Progenitor cell of endocrine pancreas (in vitro differentiated cells): ENCODE data around the gene CARD18. TPM values are rescaled to one million over a fixed set of nuclear protein-coding genes. Genes with fewer than 3 reads are reported as not detected.
"Not testable (repeated sequence)": the region's sequence is repeated elsewhere in the genome, so short reads cannot be mapped to it uniquely, and the experiment has no call there.

ENCODE experiments used
- DNase-seq: peaks from one replicate; pipeline ENCODE4 v3.0.0; 2021; ENCODE audit warnings: low spot score; ENCODE audit not compliant: unreplicated experiment
- H3K27ac Mint-ChIP-seq: 2 replicates; pipeline ENCODE4 v1.8.0; 2021; ENCODE audit warnings: mild to moderate bottlenecking, moderate library complexity, mixed read lengths
- H3K27me3 Mint-ChIP-seq: 2 replicates; pipeline ENCODE4 v1.8.0; 2021; ENCODE audit warnings: mixed read lengths
- H3K36me3 Mint-ChIP-seq: 2 replicates; pipeline ENCODE4 v1.8.0; 2022; ENCODE audit warnings: mixed read lengths; ENCODE audit not compliant: insufficient read depth
- H3K4me1 Mint-ChIP-seq: 2 replicates; pipeline ENCODE4 v1.8.0; 2021; ENCODE audit warnings: low read depth, mixed read lengths
- H3K4me3 Mint-ChIP-seq: 2 replicates; pipeline ENCODE4 v1.8.0; 2021; ENCODE audit warnings: low read depth, mild to moderate bottlenecking, moderate library complexity, mixed read lengths
- H3K9me3 Mint-ChIP-seq: 2 replicates; pipeline ENCODE4 v1.8.0; 2021; ENCODE audit warnings: low read depth, mixed read lengths
- total RNA-seq: library from RNA; stranded (reverse); gene quantifications from 2 replicates; pipeline ENCODE4 v1.2.1, GENCODE V29; 2021
- TF ChIP-seq, protein P1 (sequence below): fragments of 200-600 bp; sonication (generic); IDR thresholded peaks from one replicate; pipeline ENCODE4 v1.5.0; 2021; ENCODE audit warnings: antibody characterized with exemption, mild to moderate bottlenecking; ENCODE audit not compliant: unreplicated experiment

CARD18 gene
- total RNA-seq, 1 donor from 2014 or later, result not detected

DNA sequence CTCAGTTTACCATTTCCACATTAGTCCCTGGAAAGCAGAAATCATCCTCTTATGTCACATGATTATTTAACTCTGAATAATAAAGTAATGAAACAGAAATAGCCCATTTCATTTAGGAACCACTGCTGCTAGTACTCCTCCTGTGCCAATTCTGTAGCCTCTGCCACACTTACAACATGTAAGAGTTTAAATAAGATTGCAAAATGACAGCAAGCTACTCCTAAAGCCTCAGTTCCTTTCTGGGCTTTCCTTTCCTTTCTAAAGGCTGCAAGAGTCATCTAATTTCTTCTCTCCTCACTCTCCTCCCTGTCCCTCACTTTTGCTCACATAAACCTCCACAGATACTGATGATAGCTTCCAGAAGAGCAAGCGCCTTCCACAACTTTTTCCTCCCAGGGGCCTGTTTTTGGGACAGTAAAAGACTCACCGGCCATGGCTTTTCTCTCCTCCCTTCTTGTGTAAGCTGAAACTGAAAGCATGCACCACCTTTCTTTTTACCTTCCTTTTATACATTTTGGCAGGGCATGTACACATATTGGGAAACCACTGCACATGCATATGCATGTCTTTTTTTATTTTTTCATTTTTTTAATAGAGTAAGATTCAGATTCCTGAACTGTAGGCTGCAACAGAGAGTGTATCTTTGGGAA is 38.5 kb downstream of the CARD18 start:
- Mint-ChIP-seq H3K27ac (no peak overlapping the region), H3K4me1 (no peaks in the 10 kb centered on the region), H3K27me3 (no peaks in the 10 kb centered on the region), H3K9me3 (peaks cover 7% of the 10 kb centered on the region), H3K4me3 (no peak overlapping the region), H3K36me3 (no peaks in the 10 kb centered on the region)
- TF ChIP-seq, protein P1, sequence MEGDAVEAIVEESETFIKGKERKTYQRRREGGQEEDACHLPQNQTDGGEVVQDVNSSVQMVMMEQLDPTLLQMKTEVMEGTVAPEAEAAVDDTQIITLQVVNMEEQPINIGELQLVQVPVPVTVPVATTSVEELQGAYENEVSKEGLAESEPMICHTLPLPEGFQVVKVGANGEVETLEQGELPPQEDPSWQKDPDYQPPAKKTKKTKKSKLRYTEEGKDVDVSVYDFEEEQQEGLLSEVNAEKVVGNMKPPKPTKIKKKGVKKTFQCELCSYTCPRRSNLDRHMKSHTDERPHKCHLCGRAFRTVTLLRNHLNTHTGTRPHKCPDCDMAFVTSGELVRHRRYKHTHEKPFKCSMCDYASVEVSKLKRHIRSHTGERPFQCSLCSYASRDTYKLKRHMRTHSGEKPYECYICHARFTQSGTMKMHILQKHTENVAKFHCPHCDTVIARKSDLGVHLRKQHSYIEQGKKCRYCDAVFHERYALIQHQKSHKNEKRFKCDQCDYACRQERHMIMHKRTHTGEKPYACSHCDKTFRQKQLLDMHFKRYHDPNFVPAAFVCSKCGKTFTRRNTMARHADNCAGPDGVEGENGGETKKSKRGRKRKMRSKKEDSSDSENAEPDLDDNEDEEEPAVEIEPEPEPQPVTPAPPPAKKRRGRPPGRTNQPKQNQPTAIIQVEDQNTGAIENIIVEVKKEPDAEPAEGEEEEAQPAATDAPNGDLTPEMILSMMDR, result no peak
- no peak for DNase-seq

DNA sequence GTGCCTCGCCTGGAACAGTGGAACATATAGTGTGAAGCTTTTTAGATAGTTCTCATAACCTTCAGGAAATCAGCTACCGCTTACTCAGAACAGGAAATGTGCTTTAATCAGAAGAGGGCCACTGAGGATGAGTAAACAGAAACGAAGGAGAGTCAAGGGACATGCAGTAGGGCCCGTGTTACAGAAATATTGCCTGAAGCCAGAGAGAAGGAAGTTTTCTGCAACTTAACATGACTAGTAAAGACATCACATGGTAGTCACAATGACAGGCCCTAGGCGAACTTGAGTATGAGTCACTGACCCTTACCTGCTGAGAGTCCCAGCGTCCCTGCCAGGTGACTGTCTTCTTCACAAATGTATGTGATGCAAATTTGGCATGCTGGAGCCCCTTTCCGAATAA is 39.4 kb downstream of the CARD18 start:
- no peak overlapping the region for H3K4me3 Mint-ChIP-seq
- no peaks in the 10 kb centered on the region for H3K36me3 Mint-ChIP-seq
- no peaks in the 10 kb centered on the region for H3K27me3 Mint-ChIP-seq
- peaks cover 10% of the 10 kb centered on the region for H3K9me3 Mint-ChIP-seq
- H3K4me1 Mint-ChIP-seq, result no peaks in the 10 kb centered on the region
- no peak for DNase-seq
- H3K27ac Mint-ChIP-seq, result no peak overlapping the region
- TF ChIP-seq, protein P1, result no peak

DNA sequence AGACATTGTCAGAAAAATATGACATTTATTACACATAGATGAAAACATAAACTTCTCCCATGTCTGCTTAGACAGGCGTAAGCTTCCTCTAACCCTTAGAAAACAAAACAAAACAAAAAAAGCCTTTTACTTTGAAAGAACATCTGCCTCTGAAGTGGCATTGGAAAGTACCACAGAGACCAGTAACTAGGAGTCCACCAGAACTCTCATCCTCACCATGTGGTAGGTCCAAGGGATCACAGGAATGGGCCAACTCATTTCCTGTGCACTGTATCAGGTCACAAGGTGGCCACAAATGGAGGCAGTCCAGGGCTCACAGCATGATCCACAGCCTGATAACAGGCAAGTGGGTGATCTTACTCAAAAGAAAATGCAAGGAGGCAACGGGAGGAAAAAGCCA is 40.0 kb downstream of the CARD18 start:
- H3K4me1 Mint-ChIP-seq, H3K27ac Mint-ChIP-seq: not testable (repeated sequence)

DNA sequence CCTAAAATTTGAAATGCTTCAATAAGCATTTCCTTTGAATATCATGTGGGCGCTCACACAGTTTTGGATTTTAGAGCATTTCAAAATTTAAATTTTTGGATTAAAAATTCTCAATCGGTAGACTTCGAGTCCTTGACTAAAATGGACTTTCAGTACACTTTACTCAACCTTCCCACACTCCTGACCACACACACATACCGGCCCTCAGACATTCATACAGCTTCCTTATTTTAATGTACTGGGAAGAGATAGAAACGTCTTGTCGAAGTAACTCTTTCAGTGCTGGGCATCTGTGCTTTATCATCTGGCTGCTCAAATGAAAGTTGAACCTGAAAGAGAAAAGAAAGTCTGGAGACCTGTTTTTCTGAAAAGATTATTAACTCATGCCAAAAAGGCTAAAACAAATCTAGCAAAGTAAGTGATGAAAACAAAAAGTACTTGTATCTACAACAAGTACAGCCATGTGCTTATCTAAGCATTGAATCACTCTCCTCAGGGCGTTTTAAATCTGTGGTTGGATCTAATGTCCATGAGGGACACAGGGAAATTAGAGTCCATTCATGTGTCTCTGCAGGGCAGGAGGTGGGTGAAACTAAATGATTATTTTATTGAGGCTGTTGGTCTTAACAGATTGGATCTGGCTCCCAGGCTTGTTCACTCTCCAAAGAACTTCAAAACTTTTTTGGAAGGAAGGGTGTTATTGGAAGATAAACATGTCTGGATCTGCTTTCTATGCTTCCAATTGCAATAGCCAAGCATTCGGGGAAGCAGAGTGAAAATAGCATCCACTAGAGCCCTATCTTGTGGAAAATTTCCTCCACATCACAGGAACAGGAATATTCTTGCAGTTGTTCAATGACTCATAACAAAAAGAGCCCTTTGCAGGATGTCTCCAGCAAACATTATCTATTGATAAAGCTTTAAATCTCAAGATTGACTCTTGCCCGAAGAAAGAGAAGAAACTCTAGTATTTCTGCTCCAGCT is 47.0 kb downstream of the CARD18 start:
- Mint-ChIP-seq H3K27me3 (no peaks in the 10 kb centered on the region), H3K36me3 (no peaks in the 10 kb centered on the region), H3K4me1 (peaks cover 16% of the 10 kb centered on the region), H3K4me3 (no peak overlapping the region), H3K9me3 (peaks cover 16% of the 10 kb centered on the region), H3K27ac (no peak overlapping the region)
- TF ChIP-seq, protein P1, result no peak
- DNase-seq, result no peak

More for the DNA sequence above, 40.0 kb downstream of the CARD18 start:
- not testable (repeated sequence) for DNase-seq, H3K4me3 Mint-ChIP-seq, H3K9me3 Mint-ChIP-seq, H3K36me3 Mint-ChIP-seq, H3K27me3 Mint-ChIP-seq

Other genes with a start within 250 kb of the CARD18 start
- not detected in 2 replicates for gene CASP12, start 241.3 kb downstream of the CARD18 start, total RNA-seq
- gene CASP4, start 171.2 kb downstream of the CARD18 start, total RNA-seq, result 0.98 TPM in 1 of 2 replicates, not detected in the other
- gene CASP5, start 116.6 kb downstream of the CARD18 start, total RNA-seq, result not detected in 2 replicates
- gene CASP1, start 104.6 kb downstream of the CARD18 start, total RNA-seq, result not detected in 2 replicates
- not detected in 2 replicates for gene CARD16, start 94.4 kb downstream of the CARD18 start, total RNA-seq